ENCODE measurements around the gene NFKBIA. TPM values are rescaled to one million over a fixed set of nuclear protein-coding genes. Genes with fewer than 3 reads are reported as not detected.

The NFKBIA gene
- total and polyA plus RNA-seq, 4 donors: 46.9 to 204 (median 86.3) TPM

- no peak for DNase-seq (ENCODE audit: low spot score)
- H3K9me3 ChIP-seq (ENCODE audit: control insufficient read depth in 4 of 4, low read length in 3 of 4): no peaks in the 10 kb centered on the region
- no peaks in the 10 kb centered on the region for H3K27me3 ChIP-seq (ENCODE audit: control insufficient read depth in 4 of 4, insufficient read depth in 4 of 4, low read length in 3 of 4)
- H3K27ac ChIP-seq (ENCODE audit: low read depth in 1 of 2, low read length in 2 of 2): peak overlapping the region; percentile 97 to 99
- H3K4me3 ChIP-seq (ENCODE audit: low read depth in 1 of 3, low read length in 3 of 3): peak overlapping the region; percentile 80 to 96 (median 83)
- H3K4me1 ChIP-seq (ENCODE audit: control insufficient read depth in 4 of 4, insufficient read depth in 4 of 4, low read length in 3 of 4): peaks cover 1 to 42% (median 17%) of the 10 kb centered on the region in 4 donors
- no peak for TF ChIP-seq GABPA (IDR thresholded peaks at IDR 0.05 in 1 of 2, conservative IDR thresholded peaks at IDR 0.05 in 1 of 2)
- peak in 1 of 2 donors; percentile 8 for TF ChIP-seq RAD21 (IDR thresholded peaks at IDR 0.05)
- TF ChIP-seq CTCF (IDR thresholded peaks at IDR 0.05; ENCODE audit: low read depth, low read length, missing input control): no peak
- TF ChIP-seq TAF1 (conservative IDR thresholded peaks at IDR 0.05): no peak
- TF ChIP-seq HNF4G (IDR thresholded peaks at IDR 0.05): no peak
- no peak for TF ChIP-seq FOXA1 (IDR thresholded peaks at IDR 0.05)
- no peak for TF ChIP-seq MAX (IDR thresholded peaks at IDR 0.05)
- no peak for TF ChIP-seq ZBTB33 (IDR thresholded peaks at IDR 0.05)
- no peak for TF ChIP-seq REST (IDR thresholded peaks at IDR 0.05)
- no peak for TF ChIP-seq HNF4A (conservative IDR thresholded peaks at IDR 0.05)
- peak in 1 of 2 donors; percentile 38 for TF ChIP-seq JUND (IDR thresholded peaks at IDR 0.05)
- TF ChIP-seq FOXA2 (IDR thresholded peaks at IDR 0.05): no peak
- TF ChIP-seq EGR1 (IDR thresholded peaks at IDR 0.05; ENCODE audit: low read depth in 2 of 2): no peak
- TF ChIP-seq ATF3 (IDR thresholded peaks at IDR 0.05): no peak
- TF ChIP-seq NR2F2 (IDR thresholded peaks at IDR 0.05): peak; percentile 12
- TF ChIP-seq SP1 (IDR thresholded peaks at IDR 0.05): no peak
- no peak for TF ChIP-seq YY1 (IDR thresholded peaks at IDR 0.05)
- peak in 1 of 2 donors; percentile 18 for TF ChIP-seq RXRA (IDR thresholded peaks at IDR 0.05)
- peaks cover 17 to 34% (median 25%) of the 10 kb centered on the region in 4 donors for H3K36me3 ChIP-seq (ENCODE audit: control insufficient read depth in 4 of 4, insufficient read depth in 3 of 4, low read depth in 1 of 4, low read length in 3 of 4)
- WGBS: 29% methylated on average over 10 of the region's 10 CpGs
- H3K9ac ChIP-seq (ENCODE audit: low read depth in 1 of 2, low read length in 2 of 2): peak overlapping the region; percentile 99 to 100
Observed at GRCh38 chr14:35400648-35401421, 3.7 kb downstream of the NFKBIA start.

Measured in liver (tissue), 9 donors.